ENCODE data around the gene BUD31. TPM values are rescaled to one million over a fixed set of nuclear protein-coding genes. Genes with fewer than 3 reads are reported as not detected.
A peak's percentile ranks its signal among the peaks of the same experiment; 100 is the strongest.

The BUD31 gene
- total and polyA plus RNA-seq, 4 donors = 64.9 to 125 (median 112) TPM

DNA sequence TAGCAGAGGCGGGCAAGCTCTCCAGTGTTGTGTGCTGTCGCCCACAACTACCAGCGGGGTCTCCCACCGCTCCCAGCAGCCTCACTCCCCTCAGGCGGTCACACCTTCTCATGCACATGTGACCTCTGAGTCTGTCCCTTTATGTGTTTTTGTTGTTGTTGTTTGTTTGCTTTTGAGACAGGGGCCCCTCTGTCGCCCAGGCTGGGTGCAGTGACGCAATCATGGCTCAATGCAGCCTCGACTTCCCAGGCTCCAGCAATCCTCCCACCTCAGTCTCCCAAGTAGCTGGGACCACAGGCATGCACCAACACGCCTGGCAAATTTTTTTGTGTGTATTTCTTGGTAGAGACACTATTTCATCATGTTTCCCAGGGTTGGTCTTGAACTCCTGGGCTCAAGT is 31.4 kb downstream of the BUD31 start:
- Histone ChIP-seq H3K36me3 (ENCODE audit: control insufficient read depth, insufficient read depth, low read length) (peaks cover 41% of the 10 kb centered on the region), H3K4me3 (ENCODE audit: low read depth, low read length) (peak overlapping the region; percentile 94), H3K27ac (ENCODE audit: low read depth, low read length) (no peak overlapping the region), H3K4me1 (ENCODE audit: control insufficient read depth, insufficient read depth, low read length) (peaks cover 30% of the 10 kb centered on the region), H3K9me3 (ENCODE audit: control insufficient read depth, insufficient read depth, low read length) (no peaks in the 10 kb centered on the region), H3K27me3 (ENCODE audit: control insufficient read depth, insufficient read depth, low read length) (no peaks in the 10 kb centered on the region)
- DNase-seq (ENCODE audit: low read depth in 4 of 6, low spot score in 6 of 6) = no peak
- WGBS (ENCODE audit: insufficient coverage) = no CpG with 5 or more reads among the region's 9 CpGs

GRCh38 chr7:99446096-99446495 is 37.3 kb downstream of the BUD31 start:
- H3K4me1 ChIP-seq (ENCODE audit: control insufficient read depth, insufficient read depth, low read length) = peaks cover 3% of the 10 kb centered on the region
- 83% methylated on average over 4 of the region's 4 CpGs for WGBS (ENCODE audit: insufficient coverage)
- no peak overlapping the region for H3K4me3 ChIP-seq (ENCODE audit: low read depth, low read length)
- H3K36me3 ChIP-seq (ENCODE audit: control insufficient read depth, insufficient read depth, low read length) = peaks cover 83% of the 10 kb centered on the region
- no peaks in the 10 kb centered on the region for H3K27me3 ChIP-seq (ENCODE audit: control insufficient read depth, insufficient read depth, low read length)
- no peak for DNase-seq (ENCODE audit: low read depth in 4 of 6, low spot score in 6 of 6)
- no peak overlapping the region for H3K27ac ChIP-seq (ENCODE audit: low read depth, low read length)
- no peaks in the 10 kb centered on the region for H3K9me3 ChIP-seq (ENCODE audit: control insufficient read depth, insufficient read depth, low read length)

GRCh38 chr7:99447943-99448342 is 39.2 kb downstream of the BUD31 start:
- Histone ChIP-seq H3K36me3 (ENCODE audit: control insufficient read depth, insufficient read depth, low read length) (peaks cover 93% of the 10 kb centered on the region), H3K27me3 (ENCODE audit: control insufficient read depth, insufficient read depth, low read length) (no peaks in the 10 kb centered on the region), H3K27ac (ENCODE audit: low read depth, low read length) (no peak overlapping the region), H3K4me3 (ENCODE audit: low read depth, low read length) (no peak overlapping the region), H3K4me1 (ENCODE audit: control insufficient read depth, insufficient read depth, low read length) (no peaks in the 10 kb centered on the region), H3K9me3 (ENCODE audit: control insufficient read depth, insufficient read depth, low read length) (no peaks in the 10 kb centered on the region)
- 89% methylated on average over 10 of the region's 10 CpGs for WGBS (ENCODE audit: insufficient coverage)
- no peak for DNase-seq (ENCODE audit: low read depth in 4 of 6, low spot score in 6 of 6)

GRCh38 chr7:99448855-99449254 is 40.1 kb downstream of the BUD31 start:
- Histone ChIP-seq H3K27ac (ENCODE audit: low read depth, low read length) (no peak overlapping the region), H3K27me3 (ENCODE audit: control insufficient read depth, insufficient read depth, low read length) (no peaks in the 10 kb centered on the region), H3K36me3 (ENCODE audit: control insufficient read depth, insufficient read depth, low read length) (peaks cover 95% of the 10 kb centered on the region), H3K9me3 (ENCODE audit: control insufficient read depth, insufficient read depth, low read length) (no peaks in the 10 kb centered on the region), H3K4me3 (ENCODE audit: low read depth, low read length) (no peak overlapping the region), H3K4me1 (ENCODE audit: control insufficient read depth, insufficient read depth, low read length) (no peaks in the 10 kb centered on the region)
- no peak for DNase-seq (ENCODE audit: low read depth in 4 of 6, low spot score in 6 of 6)
- 91% methylated on average over 10 of the region's 10 CpGs for WGBS (ENCODE audit: insufficient coverage)

DNA sequence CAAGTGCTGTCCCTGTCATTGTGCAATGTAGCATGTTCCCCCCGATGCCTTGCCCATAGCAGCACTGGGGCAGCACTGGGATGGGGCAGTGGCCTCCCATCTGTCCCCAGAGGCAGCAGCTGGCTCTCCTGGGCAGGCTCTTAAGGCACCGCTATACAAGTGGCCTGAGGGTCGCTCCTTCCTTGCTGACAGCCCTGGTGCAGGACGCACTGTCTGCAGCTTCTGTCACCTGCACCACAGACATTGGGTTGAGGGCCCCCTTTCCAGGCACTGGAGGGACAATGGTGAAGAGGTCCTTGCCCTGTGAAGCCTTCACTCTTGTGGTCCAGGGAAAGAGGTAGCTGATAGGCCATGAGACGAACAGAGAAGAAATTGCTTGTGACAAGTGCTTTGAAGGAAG is 40.6 kb downstream of the BUD31 start:
- H3K4me3 ChIP-seq (ENCODE audit: low read depth, low read length) = no peak overlapping the region
- DNase-seq (ENCODE audit: low read depth in 4 of 6, low spot score in 6 of 6) = no peak
- peaks cover 96% of the 10 kb centered on the region for H3K36me3 ChIP-seq (ENCODE audit: control insufficient read depth, insufficient read depth, low read length)
- no peaks in the 10 kb centered on the region for H3K4me1 ChIP-seq (ENCODE audit: control insufficient read depth, insufficient read depth, low read length)
- H3K27ac ChIP-seq (ENCODE audit: low read depth, low read length) = no peak overlapping the region
- WGBS (ENCODE audit: insufficient coverage) = 94% methylated on average over 5 of the region's 5 CpGs
- no peaks in the 10 kb centered on the region for H3K9me3 ChIP-seq (ENCODE audit: control insufficient read depth, insufficient read depth, low read length)
- H3K27me3 ChIP-seq (ENCODE audit: control insufficient read depth, insufficient read depth, low read length) = no peaks in the 10 kb centered on the region

DNA sequence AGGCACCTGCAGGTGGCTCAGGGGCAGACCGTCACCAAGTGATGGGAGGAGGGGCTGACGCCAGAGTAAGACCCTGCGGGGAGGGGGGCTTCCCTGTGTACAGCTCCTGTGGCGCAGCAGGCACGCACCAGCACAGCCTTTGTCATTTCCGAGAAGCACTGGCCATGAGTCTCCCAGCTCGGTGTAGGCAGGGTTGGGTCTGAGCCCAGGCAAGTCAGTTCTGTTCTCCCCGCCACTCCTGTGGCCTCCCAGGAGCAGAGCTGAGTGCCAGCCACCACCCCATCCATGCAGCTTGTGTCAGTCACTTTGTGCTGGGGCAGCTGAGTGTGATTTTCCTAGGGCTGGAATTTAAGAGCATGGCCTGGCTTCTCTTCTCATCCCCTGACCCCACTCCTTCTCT is 43.2 kb downstream of the BUD31 start:
- Histone ChIP-seq H3K36me3 (ENCODE audit: control insufficient read depth, insufficient read depth, low read length) (peaks cover 99% of the 10 kb centered on the region), H3K27me3 (ENCODE audit: control insufficient read depth, insufficient read depth, low read length) (no peaks in the 10 kb centered on the region), H3K4me3 (ENCODE audit: low read depth, low read length) (no peak overlapping the region), H3K27ac (ENCODE audit: low read depth, low read length) (no peak overlapping the region), H3K4me1 (ENCODE audit: control insufficient read depth, insufficient read depth, low read length) (peaks cover 14% of the 10 kb centered on the region), H3K9me3 (ENCODE audit: control insufficient read depth, insufficient read depth, low read length) (no peaks in the 10 kb centered on the region)
- no peak for DNase-seq (ENCODE audit: low read depth in 4 of 6, low spot score in 6 of 6)
- 75% methylated on average over 8 of the region's 8 CpGs for WGBS (ENCODE audit: insufficient coverage)

DNA sequence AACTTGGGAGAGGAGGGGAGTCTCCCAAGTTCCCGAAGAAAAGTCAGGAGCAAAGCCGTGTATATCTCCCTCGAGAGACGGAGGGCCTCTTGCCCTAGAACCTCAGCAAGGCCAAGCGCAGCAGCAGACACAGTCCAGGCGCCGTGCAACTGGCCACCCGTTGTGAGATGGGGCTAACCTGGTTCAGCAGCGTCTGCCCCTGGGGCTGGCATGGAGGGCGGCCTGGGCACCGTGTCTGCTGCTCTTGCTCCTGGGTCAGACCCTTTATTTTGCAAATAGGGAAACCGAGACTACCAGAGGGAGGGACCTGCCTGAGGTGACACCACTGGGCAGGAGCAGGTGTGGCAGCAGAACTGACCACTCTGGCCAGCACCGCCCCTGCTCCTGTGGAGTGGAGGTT is 43.8 kb downstream of the BUD31 start:
- peaks cover 18% of the 10 kb centered on the region for H3K4me1 ChIP-seq (ENCODE audit: control insufficient read depth, insufficient read depth, low read length)
- peaks cover 99% of the 10 kb centered on the region for H3K36me3 ChIP-seq (ENCODE audit: control insufficient read depth, insufficient read depth, low read length)
- no peak for DNase-seq (ENCODE audit: low read depth in 4 of 6, low spot score in 6 of 6)
- no peak overlapping the region for H3K4me3 ChIP-seq (ENCODE audit: low read depth, low read length)
- H3K27me3 ChIP-seq (ENCODE audit: control insufficient read depth, insufficient read depth, low read length) = no peaks in the 10 kb centered on the region
- 91% methylated on average over 13 of the region's 13 CpGs for WGBS (ENCODE audit: insufficient coverage)
- no peak overlapping the region for H3K27ac ChIP-seq (ENCODE audit: low read depth, low read length)
- no peaks in the 10 kb centered on the region for H3K9me3 ChIP-seq (ENCODE audit: control insufficient read depth, insufficient read depth, low read length)

DNA sequence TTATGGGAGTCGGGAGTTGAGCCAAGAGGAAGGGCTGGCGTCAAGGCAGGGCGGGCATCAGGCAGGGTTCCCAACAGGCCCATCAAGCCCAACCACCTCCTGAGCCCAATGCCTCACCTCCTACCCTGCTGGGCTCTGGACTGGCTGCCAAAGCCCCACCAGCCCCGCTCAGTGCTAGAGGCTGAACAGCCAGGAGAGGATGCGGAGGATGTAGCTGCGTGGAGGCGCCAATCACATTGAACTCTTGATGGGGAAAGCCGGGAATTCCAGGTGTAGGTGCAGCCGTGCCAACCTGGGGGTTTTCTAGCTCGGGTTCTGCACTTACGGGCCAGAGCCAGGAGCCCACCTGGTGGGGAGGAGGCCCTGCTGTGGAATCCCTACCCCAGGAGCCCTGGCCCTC is 44.3 kb downstream of the BUD31 start:
- no peak for DNase-seq (ENCODE audit: low read depth in 4 of 6, low spot score in 6 of 6)
- WGBS (ENCODE audit: insufficient coverage) = 88% methylated on average over 10 of the region's 11 CpGs
- Histone ChIP-seq H3K27me3 (ENCODE audit: control insufficient read depth, insufficient read depth, low read length) (no peaks in the 10 kb centered on the region), H3K36me3 (ENCODE audit: control insufficient read depth, insufficient read depth, low read length) (peaks cover 99% of the 10 kb centered on the region), H3K9me3 (ENCODE audit: control insufficient read depth, insufficient read depth, low read length) (no peaks in the 10 kb centered on the region), H3K4me3 (ENCODE audit: low read depth, low read length) (no peak overlapping the region), H3K4me1 (ENCODE audit: control insufficient read depth, insufficient read depth, low read length) (peaks cover 22% of the 10 kb centered on the region), H3K27ac (ENCODE audit: low read depth, low read length) (no peak overlapping the region)

DNA sequence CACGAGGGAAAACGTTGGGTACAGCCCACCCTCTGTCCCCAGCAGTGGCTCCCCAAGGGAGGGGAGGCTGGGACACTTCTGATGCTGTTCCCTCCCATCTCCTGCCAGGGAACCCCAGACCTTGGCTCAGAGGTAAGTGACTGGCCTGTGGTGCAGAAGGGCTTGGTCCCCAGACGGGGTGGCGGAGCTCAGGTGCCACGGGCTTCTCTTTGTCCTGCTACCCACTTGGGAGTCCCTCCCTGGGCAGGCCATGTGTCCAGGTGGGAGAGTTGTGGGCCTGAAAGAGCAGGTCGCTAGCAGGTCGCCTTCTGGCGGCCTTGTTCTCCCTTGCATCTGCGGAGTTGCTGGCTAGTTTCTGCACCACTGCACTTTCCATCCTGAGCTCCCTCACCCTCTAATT is 47.1 kb downstream of the BUD31 start:
- DNase-seq (ENCODE audit: low read depth in 4 of 6, low spot score in 6 of 6) = no peak
- Histone ChIP-seq H3K9me3 (ENCODE audit: control insufficient read depth, insufficient read depth, low read length) (no peaks in the 10 kb centered on the region), H3K36me3 (ENCODE audit: control insufficient read depth, insufficient read depth, low read length) (peaks cover 93% of the 10 kb centered on the region), H3K27ac (ENCODE audit: low read depth, low read length) (no peak overlapping the region), H3K4me1 (ENCODE audit: control insufficient read depth, insufficient read depth, low read length) (peaks cover 22% of the 10 kb centered on the region), H3K27me3 (ENCODE audit: control insufficient read depth, insufficient read depth, low read length) (no peaks in the 10 kb centered on the region), H3K4me3 (ENCODE audit: low read depth, low read length) (no peak overlapping the region)
- 87% methylated on average over 7 of the region's 9 CpGs for WGBS (ENCODE audit: insufficient coverage)

GRCh38 chr7:99456288-99456687 is 47.5 kb downstream of the BUD31 start:
- Histone ChIP-seq H3K36me3 (ENCODE audit: control insufficient read depth, insufficient read depth, low read length) (peaks cover 89% of the 10 kb centered on the region), H3K27me3 (ENCODE audit: control insufficient read depth, insufficient read depth, low read length) (no peaks in the 10 kb centered on the region), H3K9me3 (ENCODE audit: control insufficient read depth, insufficient read depth, low read length) (no peaks in the 10 kb centered on the region), H3K27ac (ENCODE audit: low read depth, low read length) (no peak overlapping the region), H3K4me3 (ENCODE audit: low read depth, low read length) (no peak overlapping the region), H3K4me1 (ENCODE audit: control insufficient read depth, insufficient read depth, low read length) (peaks cover 22% of the 10 kb centered on the region)
- no peak for DNase-seq (ENCODE audit: low read depth in 4 of 6, low spot score in 6 of 6)
- 57% methylated on average over 8 of the region's 13 CpGs for WGBS (ENCODE audit: insufficient coverage)
